GM21737 (cell line): Measurements from ENCODE around the gene SLC39A10.
"Not testable (repeated sequence)": the region's sequence is repeated elsewhere in the genome, so short reads cannot be mapped to it uniquely, and the experiment has no call there.

ENCODE experiments used
- ATAC-seq: cut with Tn5 transposase; IDR thresholded peaks from one replicate; pipeline ENCODE4 v1.9.1; 2021; ENCODE audit warnings: mild to moderate bottlenecking, moderate library complexity; ENCODE audit not compliant: unreplicated experiment

Gene SLC39A10

GRCh38 chr2:195645413-195645812 is 11.6 kb upstream of the SLC39A10 start:
- no peak for ATAC-seq

- ATAC-seq = no peak
Measured at GRCh38 chr2:195646424-195646823, 10.6 kb upstream of the SLC39A10 start.

- ATAC-seq = no peak
Measured at GRCh38 chr2:195647302-195647701, 9.7 kb upstream of the SLC39A10 start.

DNA sequence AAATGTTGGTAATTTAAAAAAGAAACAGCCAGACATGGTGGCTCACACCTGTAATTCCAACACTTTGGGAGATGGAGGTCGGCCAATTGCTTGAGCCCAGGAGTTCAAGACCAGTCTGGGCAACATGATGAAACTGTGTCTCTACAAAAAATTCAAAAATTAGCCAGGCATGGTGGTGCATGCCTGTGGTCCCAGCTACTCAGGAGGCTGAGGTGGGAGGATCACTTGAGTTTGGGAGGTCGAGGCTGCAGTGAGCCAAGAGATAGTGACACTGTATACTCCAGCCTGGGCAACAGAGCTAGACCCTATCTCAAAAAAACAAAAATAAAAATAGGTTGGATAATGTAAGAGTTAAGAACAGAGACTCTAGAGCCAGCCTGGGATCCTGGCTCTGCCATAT is 8.7 kb upstream of the SLC39A10 start:
- ATAC-seq = not testable (repeated sequence)

DNA sequence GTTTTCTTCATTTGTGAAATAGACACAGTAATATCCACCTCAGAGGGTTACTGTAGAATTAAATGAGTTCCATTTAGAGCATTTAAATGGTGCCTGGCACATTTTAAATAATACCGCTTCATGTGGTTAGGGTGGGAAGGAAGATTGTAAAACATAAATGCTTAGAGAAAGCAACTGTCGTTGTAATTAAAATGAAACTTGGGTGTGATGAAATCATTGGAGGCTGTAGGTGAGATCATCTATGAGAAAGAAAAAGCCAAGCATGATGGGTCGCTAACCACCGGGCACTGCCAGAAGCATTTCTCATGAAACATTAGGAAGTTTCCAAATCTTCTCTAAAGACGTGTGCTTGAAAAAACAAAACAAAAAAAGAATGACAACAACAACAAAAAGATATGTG is 8.2 kb upstream of the SLC39A10 start:
- no peak for ATAC-seq

DNA sequence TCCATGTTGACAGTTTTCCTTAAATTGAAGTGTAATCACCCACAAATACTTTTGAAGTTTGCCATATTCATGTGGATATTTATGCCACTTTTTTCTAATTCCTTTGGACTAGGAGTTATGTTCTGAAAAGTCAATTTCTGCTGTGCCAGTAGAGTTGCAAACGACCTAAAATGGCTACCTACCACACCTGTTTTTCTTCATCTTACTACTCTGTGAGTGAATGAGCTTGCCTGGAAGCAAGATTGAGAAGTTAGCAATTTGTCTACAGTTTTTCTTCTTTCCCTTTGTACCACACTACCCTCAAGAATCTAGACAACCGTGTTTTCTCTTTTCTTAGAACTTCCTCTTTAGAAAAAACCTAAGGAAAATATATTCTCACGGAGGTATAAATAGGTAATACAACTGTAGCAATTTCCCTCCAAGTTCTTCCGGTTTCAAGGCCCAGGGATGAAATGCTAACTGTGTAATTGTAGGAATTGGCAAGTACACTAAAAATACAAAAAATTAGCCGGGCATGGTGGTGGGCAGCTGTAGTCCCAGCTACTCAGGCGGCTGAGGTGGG is 7.3 kb upstream of the SLC39A10 start:
- ATAC-seq = peak; percentile 21

DNA sequence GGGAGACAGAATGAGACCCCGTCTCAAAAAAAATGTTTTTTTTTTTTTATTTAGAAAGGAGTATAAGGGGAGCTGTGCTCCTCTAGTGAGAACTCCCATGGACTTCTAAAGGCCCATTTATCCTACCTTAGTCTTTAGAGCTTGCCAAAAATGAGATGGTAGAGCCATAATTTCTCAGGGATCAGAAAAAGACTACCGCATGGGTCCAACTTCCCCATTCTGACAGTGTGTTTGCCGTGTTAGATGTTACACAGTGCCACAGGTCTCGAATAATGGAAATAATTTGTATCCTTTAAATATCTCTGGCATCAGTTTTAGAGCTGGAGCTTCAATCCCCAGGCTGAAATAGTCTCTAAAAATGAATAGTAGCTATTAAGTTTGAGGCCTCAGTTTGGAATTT is 6.0 kb upstream of the SLC39A10 start:
- ATAC-seq = no peak

DNA sequence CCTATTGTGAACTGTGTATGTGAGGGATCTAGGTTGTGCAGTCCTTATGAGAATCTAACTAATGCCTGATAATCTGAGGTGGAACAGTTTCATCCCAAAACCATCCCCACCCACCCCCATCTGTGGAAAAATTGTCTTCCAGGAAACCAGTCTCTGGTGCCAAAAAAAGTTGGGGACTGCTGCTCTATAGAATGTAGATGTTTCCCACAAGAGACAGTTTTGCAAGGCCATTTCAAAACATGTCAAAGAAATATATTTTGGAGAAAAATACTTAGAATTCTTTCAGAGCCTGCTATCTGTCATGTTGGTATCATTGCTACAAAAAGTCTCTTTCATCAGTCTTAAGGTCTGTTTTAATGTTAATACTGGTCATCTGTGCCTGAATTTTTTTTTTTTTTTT is 4.1 kb upstream of the SLC39A10 start:
- no peak for ATAC-seq

- no peak for ATAC-seq
Measured at GRCh38 chr2:195656161-195656858, 716 bp upstream of the SLC39A10 start.

GRCh38 chr2:195657634-195658540 is 861 bp downstream of the SLC39A10 start:
- peak; percentile 22 for ATAC-seq

DNA sequence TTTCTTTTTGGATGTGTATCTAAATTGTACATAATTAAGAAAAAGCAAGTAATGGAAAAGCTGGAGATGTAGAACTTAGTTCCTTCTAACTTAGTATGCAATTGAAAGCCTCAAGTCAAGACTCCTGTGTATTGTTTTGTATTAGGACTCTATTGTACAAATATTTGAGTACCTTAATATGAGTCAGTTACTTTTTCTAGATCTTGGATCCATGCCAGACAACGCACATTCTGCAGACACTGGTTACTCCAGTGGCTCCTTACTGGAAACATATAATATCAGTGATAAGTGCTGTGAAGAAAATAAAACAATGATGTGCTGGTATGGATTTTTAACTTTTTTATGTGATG is 1.5 kb downstream of the SLC39A10 start:
- no peak for ATAC-seq

GRCh38 chr2:195659114-195659513 is 2.1 kb downstream of the SLC39A10 start:
- no peak for ATAC-seq

- no peak for ATAC-seq
Measured at GRCh38 chr2:195659982-195660890, 3.2 kb downstream of the SLC39A10 start.

- ATAC-seq = no peak
Measured at GRCh38 chr2:195662138-195662537, 5.1 kb downstream of the SLC39A10 start.

GRCh38 chr2:195663007-195663406 is 6.0 kb downstream of the SLC39A10 start:
- no peak for ATAC-seq

- no peak for ATAC-seq
Measured at GRCh38 chr2:195664528-195664927, 7.5 kb downstream of the SLC39A10 start.

GRCh38 chr2:195665153-195665552 is 8.1 kb downstream of the SLC39A10 start:
- not testable (repeated sequence) for ATAC-seq

GRCh38 chr2:195666113-195666712 is 9.2 kb downstream of the SLC39A10 start:
- ATAC-seq = no peak

DNA sequence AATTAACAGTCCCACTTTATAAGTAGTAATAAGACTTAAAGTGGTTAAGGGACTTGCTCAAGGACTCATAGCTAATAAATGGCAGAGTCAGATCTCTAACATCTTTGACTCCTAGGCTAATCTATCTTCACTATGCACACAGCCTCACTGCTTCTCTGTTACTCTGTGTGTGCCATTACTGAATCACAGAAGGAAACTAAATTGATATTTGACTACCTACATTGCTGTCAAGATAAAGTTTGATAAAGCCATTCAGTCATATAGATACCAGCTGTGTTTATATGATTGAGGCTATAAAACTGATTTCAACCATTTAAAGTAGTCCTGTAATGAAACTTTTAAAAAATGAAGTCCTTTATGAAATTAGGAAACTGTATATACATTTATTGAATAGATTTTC is 10.9 kb downstream of the SLC39A10 start:
- ATAC-seq = no peak

DNA sequence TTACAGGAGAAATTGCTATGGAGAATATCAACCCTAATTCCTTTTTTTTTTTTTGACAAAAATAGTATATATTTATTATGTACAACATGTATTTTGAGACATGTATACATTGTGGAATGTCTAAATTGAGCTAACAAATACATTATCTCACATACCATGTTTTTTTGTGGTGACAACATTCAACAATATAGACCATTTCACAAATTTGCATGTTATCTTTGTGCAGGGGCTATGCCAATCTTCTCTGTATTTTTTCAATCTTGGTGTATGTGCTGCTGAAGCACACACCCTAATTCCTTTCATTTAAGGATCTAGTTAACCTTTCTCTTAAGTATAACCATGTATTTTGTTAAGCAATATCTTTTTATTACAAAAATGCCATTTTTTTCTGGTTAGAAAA is 13.2 kb downstream of the SLC39A10 start:
- ATAC-seq = no peak
